GM23248 (cell line): ENCODE results near the gene CST8.

ENCODE experiments used
- EZH2 ChIP-seq: fragments of 200-600 bp; sonication (generic); IDR thresholded peaks from 2 replicates; pipeline ENCODE4 v1.6.1; 2018; ENCODE audit warnings: antibody characterized with exemption, mild to moderate bottlenecking; ENCODE audit not compliant: insufficient read depth, poor library complexity, severe bottlenecking
- EZH2phosphoT487 ChIP-seq: fragments of 200-600 bp; sonication (generic); IDR thresholded peaks from 2 replicates; pipeline ENCODE4 v1.6.1; 2018; ENCODE audit warnings: antibody characterized with exemption, moderate library complexity, mild to moderate bottlenecking, low read depth; ENCODE audit not compliant: insufficient read depth

- TF ChIP-seq EZH2 (no peak), EZH2phosphoT487 (no peak)
Observed at GRCh38 chr20:23488996-23489395, 1.9 kb upstream of the CST8 start.
